Endothelial cell of umbilical vein (primary cell): ENCODE measurements around the gene FBXL2.

Source experiments
- CTCF ChIP-seq, 2 donors: IDR thresholded peaks; 1 replicate in 1 of 2; 2 replicates in 1 of 2; pipeline ENCODE4 v1.5.1; 2011; ENCODE audit warnings: low read length in 2 of 2, mild to moderate bottlenecking in 2 of 2, moderate library complexity in 2 of 2, control low read depth in 1 of 2, inconsistent platforms in 1 of 2, low read depth in 1 of 2; ENCODE audit not compliant: insufficient read depth in 1 of 2; ENCODE audit errors: extremely low read depth in 1 of 2
- EZH2 ChIP-seq: IDR thresholded peaks from 2 replicates; pipeline ENCODE4 v1.6.1; 2012; ENCODE audit warnings: borderline replicate concordance, low read depth, mild to moderate bottlenecking, moderate library complexity, low read length, inconsistent platforms; ENCODE audit not compliant: severe bottlenecking
- FOS ChIP-seq: IDR thresholded peaks from 2 replicates; pipeline ENCODE4 v1.6.1; 2011; ENCODE audit warnings: mild to moderate bottlenecking, low read length, moderate library complexity, borderline replicate concordance; ENCODE audit not compliant: insufficient read depth
- MAX ChIP-seq: IDR thresholded peaks from 2 replicates; pipeline ENCODE4 v1.6.1; 2011; ENCODE audit not compliant: insufficient read depth, insufficient read length
- POLR2A ChIP-seq: IDR thresholded peaks from 2 replicates; pipeline ENCODE4 v1.6.1; 2012; ENCODE audit warnings: low read depth, mild to moderate bottlenecking, control low read depth, low read length

- TF ChIP-seq CTCF (IDR thresholded peaks at IDR 0.05; ENCODE audit: extremely low read depth in 1 of 2, insufficient read depth in 1 of 2, low read depth in 1 of 2, low read length in 2 of 2): no peak
- TF ChIP-seq EZH2: no peak
- TF ChIP-seq MAX: no peak
- TF ChIP-seq POLR2A: no peak
- TF ChIP-seq FOS: no peak
Observed at GRCh38 chr3:33364531-33365128, 87.4 kb downstream of the FBXL2 start.
